GM18861 (cell line): ENCODE measurements around the gene ANXA7.
"Not testable (repeated sequence)": the region's sequence is repeated elsewhere in the genome, so short reads cannot be mapped to it uniquely, and the experiment has no call there.

Experiments
- ATAC-seq: cut with Tn5 transposase; IDR thresholded peaks from one replicate; pipeline ENCODE4 v1.9.1; 2021; ENCODE audit not compliant: unreplicated experiment

Gene ANXA7

DNA sequence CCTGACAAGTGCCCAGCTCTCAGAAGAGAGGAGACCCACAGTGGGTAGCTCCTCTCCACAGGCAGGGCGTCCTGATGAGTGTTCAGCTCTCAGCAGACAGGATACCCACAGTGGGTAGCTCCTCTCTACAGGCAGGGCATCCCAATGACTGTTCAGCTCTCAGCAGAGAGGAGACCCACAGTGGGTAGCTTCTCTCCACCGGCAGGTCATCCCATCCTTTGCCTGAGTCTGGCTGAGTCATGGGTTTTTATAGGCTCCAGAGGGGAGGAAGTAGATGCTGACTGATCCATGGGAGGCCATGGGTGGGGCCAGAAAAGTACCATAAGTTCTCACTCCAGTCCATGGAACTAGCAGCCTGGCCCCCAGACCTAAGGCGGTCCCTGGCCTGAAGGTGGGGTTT lies 73.7 kb downstream of the ANXA7 start:
- no peak for ATAC-seq

DNA sequence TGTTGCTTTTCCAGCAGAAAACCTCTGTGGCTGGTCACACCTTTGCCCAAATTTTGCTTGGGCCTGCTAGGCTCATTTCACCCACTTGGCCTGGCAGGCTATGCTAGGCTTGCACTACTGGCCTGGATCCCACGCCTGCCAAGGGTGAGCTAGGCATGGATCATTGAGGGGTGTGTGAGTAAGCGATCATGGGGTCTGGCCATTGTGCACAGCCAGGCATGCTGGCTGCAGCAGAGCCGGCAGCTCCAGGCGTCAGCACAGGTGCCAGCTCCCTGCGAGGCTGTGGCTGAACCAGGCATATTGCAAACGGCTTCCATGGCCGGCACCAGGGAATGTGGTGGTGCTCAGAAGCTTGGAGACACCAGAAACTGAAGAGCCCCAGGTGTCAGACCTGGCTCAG lies 74.4 kb downstream of the ANXA7 start:
- no peak for ATAC-seq

DNA sequence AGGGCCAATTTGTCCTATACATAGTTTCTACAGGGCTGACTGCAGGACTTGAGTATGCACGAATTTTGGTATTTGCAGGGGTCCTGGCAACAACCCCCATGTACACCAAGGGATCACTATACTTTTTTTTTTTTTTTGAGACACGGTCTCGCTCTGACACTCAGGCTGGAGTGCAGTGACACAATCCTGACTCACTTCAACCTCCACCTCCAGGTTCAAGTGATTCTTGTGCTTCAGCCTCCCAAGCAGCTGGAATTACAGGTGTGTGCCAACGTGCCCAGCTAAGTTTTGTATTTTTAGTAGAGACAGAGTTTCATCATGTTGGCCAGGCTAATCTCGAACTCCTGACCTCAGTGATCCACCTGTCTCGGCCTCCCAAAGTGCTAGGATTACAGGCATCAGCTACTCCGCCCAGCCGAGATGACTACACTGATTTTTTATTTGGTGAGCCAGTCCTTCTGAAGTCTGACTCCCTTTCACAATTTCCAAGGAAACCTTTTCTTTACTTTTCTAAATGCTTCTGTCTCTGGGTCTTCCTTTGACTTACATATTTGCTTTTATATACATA lies 75.0 kb downstream of the ANXA7 start:
- no peak for ATAC-seq

DNA sequence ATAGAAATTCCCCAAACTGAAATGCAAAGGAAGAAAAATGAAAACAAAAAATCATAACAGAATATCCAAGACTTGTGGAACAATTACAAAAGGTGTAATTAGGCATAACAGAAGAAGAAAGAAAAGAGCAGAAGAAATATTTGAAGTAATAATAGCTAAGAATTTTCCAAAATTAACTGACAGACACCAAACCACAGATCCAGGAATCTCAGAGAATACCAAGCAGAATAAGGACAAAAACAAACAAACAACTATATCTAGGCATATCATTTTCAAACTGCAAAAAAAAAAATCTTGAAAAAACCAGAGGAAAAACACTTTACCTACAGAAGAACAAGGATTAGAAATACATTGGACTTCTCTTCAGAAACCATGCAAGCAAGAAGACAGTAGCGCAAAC lies 80.7 kb downstream of the ANXA7 start:
- ATAC-seq, result no peak

DNA sequence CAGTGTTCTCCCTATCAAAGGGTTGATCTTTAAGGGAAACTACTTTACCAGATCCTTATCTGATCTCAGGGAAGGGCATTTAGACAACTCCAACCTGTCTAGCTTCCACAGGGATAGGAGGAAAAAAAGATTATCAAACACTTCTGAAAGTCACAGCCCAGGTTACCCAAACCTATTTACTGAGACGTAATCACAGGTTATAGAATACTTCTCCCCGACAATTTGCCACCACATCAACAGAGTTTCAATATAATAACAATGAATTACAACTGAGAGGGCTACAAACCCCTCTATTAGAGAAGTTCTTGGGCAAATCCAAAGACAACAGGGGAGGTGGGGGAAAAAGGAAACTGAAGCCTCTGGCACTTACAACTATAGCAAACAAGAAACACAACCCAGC lies 81.5 kb downstream of the ANXA7 start:
- ATAC-seq, result no peak

DNA sequence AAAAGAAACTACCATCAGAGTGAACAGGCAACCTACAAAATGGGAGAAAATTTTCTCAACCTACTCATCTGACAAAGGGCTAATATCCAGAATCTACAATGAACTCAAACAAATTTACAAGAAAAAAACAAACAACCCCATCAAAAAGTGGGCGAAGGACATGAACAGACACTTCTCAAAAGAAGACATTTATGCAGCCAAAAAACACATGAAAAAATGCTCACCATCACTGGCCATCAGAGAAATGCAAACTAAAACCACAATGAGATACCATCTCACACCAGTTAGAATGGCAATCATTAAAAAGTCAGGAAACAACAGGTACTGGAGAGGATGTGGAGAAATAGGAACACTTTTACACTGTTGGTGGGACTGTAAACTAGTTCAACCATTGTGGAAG lies 85.3 kb downstream of the ANXA7 start:
- ATAC-seq, result not testable (repeated sequence)

DNA sequence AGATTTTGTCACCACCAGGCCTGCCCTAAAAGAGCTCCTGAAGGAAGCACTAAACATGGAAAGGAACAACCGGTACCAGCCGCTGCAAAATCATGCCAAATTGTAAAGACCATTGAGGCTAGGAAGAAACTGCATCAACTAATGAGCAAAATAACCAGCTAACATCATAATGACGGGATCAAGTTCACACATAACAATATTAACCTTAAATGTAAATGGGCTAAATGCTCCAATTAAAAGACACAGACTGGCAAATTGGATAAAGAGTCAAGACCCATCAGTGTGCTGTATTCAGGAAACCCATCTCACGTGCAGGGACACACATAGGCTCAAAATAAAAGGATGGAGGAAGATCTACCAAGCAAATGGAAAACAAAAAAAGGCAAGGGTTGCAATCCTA lies 88.6 kb downstream of the ANXA7 start:
- not testable (repeated sequence) for ATAC-seq
